HL-60 (cell line): ENCODE data around the gene TBC1D30.

Source experiments
- DNase-seq, 2 experiments: peaks; one replicate each; pipeline ENCODE4 v3.0.0-alpha.2; 2010 to 2020; ENCODE audit warnings: low read depth in 1 of 2, low spot score in 1 of 2
- H3K27ac ChIP-seq: fragments of 250-450 bp; sonication (Bioruptor Pico); replicated peaks from 2 replicates; pipeline ENCODE4 v1.5.1; 2020; ENCODE audit warnings: mild to moderate bottlenecking, moderate library complexity
- H3K27me3 ChIP-seq: fragments of 250-450 bp; sonication (Bioruptor Pico); 2 replicates; pipeline ENCODE4 v1.5.1; 2021; ENCODE audit warnings: mild to moderate bottlenecking, moderate library complexity; ENCODE audit not compliant: insufficient read depth, poor library complexity, severe bottlenecking
- H3K4me3 ChIP-seq: replicated peaks from 2 replicates; pipeline ENCODE4 v1.5.1; 2011; ENCODE audit warnings: mild to moderate bottlenecking, control low read depth, low read length; ENCODE audit not compliant: insufficient read depth
- CTCF ChIP-seq: IDR thresholded peaks from one replicate; pipeline ENCODE4 v1.5.1; 2011; ENCODE audit warnings: low read length, control low read depth, inconsistent platforms; ENCODE audit not compliant: insufficient read depth
- GABPA ChIP-seq: IDR thresholded peaks from 2 replicates; pipeline ENCODE4 v1.6.1; 2012; ENCODE audit warnings: low read depth
- POLR2AphosphoS5 ChIP-seq: IDR thresholded peaks from 2 replicates; pipeline ENCODE4 v1.6.1; 2012; ENCODE audit warnings: low read depth
- REST ChIP-seq: IDR thresholded peaks from 2 replicates; pipeline ENCODE4 v1.6.1; 2012; ENCODE audit warnings: low read depth; ENCODE audit not compliant: insufficient replicate concordance
- SPI1 ChIP-seq: IDR thresholded peaks from 2 replicates; pipeline ENCODE4 v1.6.1; 2012; ENCODE audit warnings: low read depth, mild to moderate bottlenecking, borderline replicate concordance

The TBC1D30 gene

GRCh38 chr12:64780531-64781279 is 43.7 kb upstream of the TBC1D30 start:
- Histone ChIP-seq H3K27me3 (peaks cover 20% of the 10 kb centered on the region), H3K4me3 (peak overlapping the region; percentile 42), H3K27ac (no peak overlapping the region)
- TF ChIP-seq GABPA (no peak), SPI1 (no peak), POLR2AphosphoS5 (no peak), REST (no peak), CTCF (no peak)
- peak in 1 of 2 experiments; percentile 8 for DNase-seq

GRCh38 chr12:64781280-64782190 is 42.9 kb upstream of the TBC1D30 start:
- TF ChIP-seq GABPA: no peak
- H3K4me3 ChIP-seq: peak overlapping the region; percentile 42
- H3K27ac ChIP-seq: no peak overlapping the region
- DNase-seq: no peak
- H3K27me3 ChIP-seq: peaks cover 20% of the 10 kb centered on the region

- no peak overlapping the region for H3K27ac ChIP-seq
- TF ChIP-seq SPI1 (peak; percentile 74; the same call in 1 of the 2 replicates), GABPA (no peak)
- peak in 1 of 2 experiments; percentile 22 for DNase-seq
- no peak overlapping the region for H3K4me3 ChIP-seq
- H3K27me3 ChIP-seq: peaks cover 20% of the 10 kb centered on the region
Observed at GRCh38 chr12:64782191-64782876, 42.1 kb upstream of the TBC1D30 start.

GRCh38 chr12:64785838-64786237 is 38.6 kb upstream of the TBC1D30 start:
- Histone ChIP-seq H3K4me3 (no peak overlapping the region), H3K27me3 (peaks cover 8% of the 10 kb centered on the region), H3K27ac (no peak overlapping the region)
- DNase-seq: no peak
- TF ChIP-seq POLR2AphosphoS5: no peak
- TF ChIP-seq CTCF: no peak
- no peak for TF ChIP-seq GABPA
- TF ChIP-seq SPI1: no peak
- no peak for TF ChIP-seq REST
